Fibroblast of skin of scalp (primary cell): Measurements from ENCODE around the gene GLO1.
A peak's percentile ranks its signal among the peaks of the same experiment; 100 is the strongest.

ENCODE experiments used
- DNase-seq: peaks from one replicate; pipeline ENCODE4 v3.0.0-alpha.2; 2013

The GLO1 gene

DNA sequence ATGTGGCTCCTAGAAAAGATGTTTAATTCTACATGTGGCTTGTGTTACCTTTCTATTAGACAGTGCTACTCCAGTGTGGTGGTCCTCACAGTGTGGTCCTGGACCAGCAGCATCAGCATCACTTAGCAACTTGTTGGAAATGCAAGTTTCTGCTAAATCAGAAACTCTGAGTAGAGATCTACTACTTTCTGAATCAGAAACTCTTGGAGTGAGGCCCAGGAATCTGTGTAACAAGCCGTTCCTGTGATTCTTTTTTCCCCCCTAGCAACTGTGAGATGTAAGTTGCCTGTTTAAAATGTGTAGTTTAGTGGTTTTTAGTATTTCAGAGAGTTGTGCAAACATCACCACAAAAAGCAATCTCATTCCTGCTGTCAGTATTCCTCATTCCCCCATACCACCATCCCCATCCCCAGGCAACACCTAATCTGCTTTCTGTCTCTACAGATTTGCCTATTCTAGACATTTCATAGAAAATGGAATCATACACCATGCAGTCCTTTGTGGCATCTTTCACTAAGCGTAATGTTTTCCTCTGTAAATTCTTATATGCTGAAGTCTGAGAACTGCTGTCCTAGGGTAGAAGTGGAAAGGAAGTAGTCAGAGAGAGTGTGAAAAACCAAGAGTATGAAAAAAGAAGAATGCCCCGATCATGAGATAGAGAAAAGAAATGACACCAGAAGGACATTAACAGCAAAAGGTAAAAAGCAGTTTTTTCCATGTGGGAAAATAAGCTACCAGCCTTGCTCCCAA lies 44.4 kb downstream of the GLO1 start:
- no peak for DNase-seq

DNA sequence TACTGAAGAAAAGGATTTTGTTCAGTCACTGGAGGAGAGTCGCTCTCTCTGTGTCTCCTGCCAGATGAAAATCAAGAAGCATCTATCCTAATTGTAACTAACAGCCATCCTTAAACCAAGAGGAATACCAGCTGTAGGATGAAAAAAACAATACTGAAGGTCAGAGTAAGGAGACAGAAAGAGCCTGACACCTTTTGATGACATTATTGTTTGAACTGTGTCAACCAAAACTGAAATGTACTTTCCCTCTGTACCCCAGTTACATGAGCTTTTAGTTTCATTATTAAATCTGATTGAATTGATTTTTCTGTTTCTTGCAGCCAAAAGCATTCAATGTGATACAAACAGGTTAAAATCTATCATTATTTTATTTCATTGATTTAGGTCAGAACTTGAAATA lies 46.0 kb downstream of the GLO1 start:
- DNase-seq: no peak

DNA sequence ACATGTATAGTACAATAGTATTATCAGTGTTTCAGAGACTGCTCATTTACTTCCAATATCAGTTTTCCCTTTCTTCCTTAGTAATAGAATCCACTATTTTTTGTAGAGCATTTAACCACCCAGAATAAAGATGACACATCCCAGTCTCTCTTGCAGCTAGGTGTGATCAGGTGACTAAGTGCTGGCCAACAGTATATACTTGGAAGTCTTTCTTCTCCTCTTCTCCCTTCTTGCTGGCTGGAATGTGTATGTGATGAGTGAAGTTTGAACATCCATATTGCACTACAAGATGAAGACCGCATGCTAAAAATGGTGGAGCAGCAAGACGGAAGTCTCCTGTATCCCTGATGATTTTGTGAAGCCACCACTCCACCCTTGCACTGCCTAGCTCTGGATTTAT lies 48.7 kb downstream of the GLO1 start:
- DNase-seq: no peak

DNA sequence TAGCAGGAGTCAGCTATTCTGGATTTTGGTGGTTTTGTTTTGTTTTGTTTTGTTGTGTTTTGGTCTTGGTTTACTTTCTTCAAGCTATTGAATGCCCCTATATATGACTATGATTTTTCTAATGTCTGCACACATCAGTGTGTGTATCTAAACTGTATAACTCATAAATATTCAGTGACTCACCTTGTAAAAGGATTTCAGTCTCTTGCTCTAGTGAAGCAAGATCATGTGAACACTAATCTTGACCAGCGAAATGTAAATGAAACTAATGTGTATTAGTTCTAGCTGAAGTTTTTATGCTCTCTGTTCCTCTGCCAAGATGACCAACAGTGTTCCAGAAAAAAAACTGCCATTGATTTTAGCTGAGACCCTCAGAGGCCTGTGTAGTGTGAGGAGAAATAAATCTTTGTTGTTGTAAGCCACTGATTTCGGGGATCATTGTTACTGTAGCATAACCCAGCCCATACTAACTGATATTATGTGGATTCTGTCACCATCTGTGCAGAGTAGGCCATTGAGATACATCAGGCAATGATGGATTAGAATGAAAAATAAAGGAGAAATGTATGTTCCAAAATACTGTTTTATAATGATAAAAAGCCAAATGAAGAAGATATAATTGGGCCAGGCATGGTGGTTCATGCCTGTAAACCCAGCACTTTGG lies 51.7 kb downstream of the GLO1 start:
- DNase-seq: no peak

DNA sequence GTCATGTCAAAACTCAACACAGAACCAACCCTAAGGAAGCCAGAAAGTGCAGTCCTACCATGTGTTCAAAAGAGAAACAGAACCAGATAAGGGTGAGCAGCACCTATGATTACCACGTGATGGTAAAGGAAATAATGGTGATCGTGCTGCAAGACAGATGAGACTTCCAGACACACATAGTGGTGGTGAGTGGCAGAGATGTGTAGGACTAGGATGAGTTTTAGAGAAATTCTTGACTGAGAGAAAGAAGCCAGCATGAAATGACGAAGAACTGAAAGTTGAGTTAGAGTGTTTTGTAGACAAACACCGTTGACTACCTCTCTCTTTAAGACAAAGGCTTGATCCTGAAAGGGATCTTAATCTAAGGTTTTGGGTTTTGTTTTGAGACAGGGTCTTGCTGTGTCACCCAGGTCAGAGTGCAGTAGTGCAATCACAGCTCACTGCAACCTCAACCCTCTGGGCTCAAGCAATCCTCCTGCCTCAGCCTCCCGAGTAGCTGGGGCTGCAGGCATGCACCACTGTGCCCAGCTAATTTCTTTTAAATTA lies 52.7 kb downstream of the GLO1 start:
- no peak for DNase-seq

DNA sequence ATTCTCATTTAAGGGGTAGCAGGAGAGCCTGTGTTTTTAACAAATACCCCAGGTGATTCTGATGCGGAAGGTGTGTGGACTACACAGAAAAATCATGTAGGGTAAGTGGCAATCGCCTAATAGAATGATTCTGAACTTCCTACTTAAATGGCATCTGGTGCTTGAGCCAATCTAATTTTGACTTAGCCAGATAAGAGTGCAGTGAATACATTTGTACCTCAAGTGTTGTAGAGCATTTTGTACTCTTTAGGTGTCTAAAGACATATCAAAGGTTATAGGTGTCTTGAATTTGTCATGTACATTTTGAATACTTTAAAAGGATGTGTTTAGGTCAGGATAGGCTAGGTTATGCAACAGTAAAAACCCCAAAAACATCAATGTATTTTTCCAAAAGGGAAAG lies 53.2 kb downstream of the GLO1 start:
- DNase-seq: no peak

DNA sequence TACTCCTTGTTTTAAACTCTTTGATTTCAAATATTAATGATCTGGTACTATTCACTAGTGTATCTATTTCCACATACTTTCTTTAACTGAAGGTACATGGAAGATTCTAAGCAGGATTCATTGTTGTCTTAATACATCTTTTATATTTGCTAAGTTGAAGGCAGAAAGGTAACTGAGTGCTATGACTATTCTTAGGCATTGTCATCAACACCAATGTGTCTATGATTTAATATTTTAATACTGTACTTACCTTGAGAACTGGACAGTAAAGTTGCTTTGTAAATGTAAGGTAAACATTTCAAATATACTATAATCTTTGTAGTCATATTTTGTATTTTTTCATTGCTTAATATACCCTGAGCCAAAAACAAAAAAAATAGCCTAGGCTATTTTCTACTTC lies 54.3 kb downstream of the GLO1 start:
- DNase-seq: no peak

DNA sequence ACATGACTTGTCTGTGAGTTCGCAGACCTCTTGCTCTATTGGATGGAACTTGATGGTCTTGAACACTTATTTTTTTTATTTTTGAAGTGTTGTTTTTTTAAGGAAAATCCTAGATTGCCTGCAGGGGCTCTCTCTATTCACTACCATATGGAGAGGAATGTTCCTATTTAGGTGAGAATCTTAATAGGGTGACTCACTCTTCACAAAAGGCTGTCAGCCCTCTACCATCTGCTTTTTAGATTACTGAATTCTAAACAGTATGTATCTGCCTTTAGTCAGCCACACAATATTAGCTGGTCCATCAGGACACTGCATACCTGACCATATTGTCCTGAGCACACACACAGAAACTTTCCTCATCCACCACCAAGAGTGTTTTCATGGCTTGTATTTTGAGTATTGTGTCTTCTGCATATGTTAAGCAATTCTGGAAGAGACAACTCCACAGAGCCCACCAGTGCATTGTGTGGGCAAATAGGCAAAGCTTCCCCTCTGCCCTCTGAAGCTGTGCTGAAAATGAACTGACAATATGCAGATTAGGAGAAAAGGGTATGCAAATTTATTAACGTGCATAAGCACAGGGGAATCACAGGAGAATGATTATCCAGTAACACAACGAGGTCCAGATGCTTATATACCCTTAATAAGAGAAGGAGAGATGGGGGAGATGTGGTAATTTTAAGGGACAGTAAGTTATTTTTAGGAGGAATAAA lies 56.6 kb downstream of the GLO1 start:
- DNase-seq: peak; percentile 10

DNA sequence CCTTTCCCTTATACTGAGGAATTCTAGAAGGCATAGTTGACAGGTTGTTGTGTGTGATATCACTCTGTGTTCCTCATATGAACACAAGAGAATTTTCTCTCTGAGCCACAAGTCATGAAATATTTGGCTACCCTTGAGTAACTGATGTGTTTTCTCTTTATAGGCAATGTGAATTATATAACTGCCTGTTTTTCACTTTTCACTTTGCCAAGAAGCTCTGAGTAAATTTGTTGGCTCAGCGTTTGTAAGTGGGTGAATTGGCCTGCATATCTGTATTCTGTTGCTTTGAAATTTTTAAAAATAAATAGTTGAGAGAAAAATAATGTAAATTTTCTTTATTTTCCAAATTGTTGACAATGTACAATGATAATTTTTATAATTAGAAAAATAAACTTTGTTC lies 58.0 kb downstream of the GLO1 start:
- no peak for DNase-seq

DNA sequence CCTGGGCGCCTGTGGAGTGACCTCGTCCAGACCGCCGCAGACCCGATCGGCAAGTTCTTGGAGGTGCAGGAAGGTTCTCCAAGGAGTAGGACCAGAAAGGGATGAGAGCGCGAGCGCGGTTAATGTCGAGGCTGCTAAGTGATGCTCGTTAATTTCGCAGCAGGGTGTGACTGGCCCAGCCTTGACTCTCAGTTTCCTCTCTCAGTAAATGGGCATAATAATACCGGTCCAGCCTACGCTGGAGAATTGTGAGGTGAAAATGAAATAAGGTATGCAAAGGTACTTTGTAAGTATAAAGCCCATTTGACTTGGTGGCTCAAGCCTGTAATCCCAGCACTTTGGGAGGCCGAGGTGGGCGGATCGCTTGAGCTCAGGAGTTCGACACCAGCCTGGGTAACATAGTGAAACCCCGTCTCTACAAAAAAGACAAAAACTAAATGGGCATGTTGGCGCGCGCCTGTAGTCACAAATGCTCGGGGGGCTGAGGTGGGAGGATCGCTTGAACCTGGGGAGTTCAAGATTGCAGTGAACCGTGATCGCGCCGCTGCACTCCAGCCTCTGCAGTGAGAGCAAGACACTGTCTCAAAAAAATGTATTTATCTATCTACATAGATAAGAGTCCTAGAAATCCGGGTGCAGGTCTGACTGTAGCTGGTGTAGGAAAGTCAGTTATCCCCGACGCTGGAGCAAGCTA lies 62.6 kb downstream of the GLO1 start:
- DNase-seq: no peak

DNA sequence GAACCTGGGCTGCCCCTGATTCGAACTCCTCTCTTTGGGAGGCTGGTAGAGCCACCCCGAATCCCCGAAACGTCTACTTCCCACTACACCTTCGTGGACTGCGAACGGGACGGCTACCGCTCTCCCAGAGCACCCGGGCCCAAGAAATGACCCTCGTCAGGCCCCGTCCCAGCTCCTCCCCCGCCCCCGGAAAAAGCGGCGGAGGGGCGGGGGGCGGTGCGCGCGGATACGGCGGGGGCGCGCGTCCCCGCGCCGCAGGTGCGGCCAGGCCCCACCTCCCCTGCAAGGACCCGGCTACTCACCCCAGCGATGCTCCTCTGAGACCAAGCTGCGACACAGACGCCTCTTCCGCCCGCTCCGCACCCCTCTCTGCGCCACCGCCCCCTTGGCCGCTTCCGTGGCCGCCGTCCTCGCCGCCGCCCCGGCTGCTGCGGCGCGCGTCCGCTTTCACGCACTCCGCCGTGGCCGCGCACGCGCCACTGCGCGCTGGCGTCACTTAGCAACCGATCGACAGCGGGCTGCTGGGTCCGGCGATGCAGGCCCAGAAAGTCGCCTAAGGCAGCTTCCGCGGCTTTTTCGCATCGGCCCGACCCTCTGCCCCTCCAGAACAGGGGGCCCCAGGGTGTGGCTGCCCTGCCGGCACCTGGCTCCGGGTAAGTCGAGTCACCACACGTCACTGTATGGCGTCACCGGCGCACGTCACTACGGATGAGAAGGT lies 63.3 kb downstream of the GLO1 start, which contains the start of gene BTBD9:
TSS of gene BTBD9 (minus strand) at position 432 of the 718 bp plus-strand sequence.
- peak; percentile 83 for DNase-seq

DNA sequence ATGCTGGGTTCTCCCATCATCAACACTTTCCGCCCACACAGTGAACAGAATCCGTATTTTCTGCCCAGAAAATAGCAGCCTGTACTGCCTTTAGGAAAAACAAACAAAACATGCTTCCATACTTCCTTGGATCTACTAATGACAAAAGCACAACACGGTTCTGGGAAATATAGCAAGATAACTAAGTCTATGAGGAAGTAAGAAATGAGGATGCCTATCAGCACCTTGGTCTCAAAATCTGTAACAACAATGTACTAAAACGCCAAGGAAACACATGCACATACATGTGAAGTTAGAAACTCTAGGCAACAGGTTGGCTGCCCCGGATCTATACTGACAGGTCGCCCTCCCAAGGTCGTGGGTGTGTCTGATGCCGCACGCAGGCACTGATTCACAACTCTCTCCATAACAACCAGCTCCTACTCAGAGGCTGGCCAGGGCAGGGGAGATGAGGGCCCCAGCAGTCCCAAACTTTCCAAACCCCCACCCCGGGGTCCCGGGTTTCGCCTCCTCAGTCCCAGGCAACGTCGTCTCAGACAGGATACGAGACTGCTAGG lies 63.9 kb downstream of the GLO1 start:
- peak; percentile 29 for DNase-seq

DNA sequence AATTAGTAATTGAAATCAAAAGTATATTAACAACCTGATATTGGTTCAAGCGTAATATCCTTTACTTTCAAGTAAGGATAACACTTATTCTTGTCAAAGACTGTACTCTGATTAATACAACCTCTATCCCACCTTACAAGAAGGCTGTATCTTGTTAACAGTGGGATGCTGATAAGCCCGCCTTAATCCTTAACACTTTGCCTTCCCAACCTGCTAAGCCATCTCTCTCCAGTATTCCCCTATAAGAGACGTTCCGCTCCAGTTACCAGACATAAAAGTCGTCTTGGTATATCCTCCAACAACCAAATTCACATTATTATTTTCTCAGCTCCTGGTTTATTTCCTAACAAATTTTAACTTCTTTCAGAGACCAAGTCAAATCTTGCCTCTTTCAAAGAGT lies 65.2 kb downstream of the GLO1 start:
- no peak for DNase-seq

DNA sequence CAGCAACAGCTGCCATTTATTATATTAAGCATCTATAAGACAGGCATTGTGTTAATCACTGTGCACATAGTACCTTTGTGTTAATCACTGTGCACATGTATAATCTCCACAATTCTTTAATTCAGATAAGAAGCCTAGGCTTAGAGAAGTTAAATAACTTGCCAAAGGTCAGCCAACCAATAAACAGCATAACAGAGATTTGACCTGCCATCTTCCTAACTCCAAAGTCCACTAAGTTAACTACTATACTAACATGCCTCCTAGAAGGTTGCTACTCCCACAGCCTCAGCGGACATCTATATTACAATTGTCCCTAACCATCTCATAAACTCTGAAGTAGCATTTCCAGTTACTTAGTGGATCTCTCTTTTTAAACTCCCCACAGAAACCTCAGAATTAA lies 66.9 kb downstream of the GLO1 start:
- DNase-seq: no peak

DNA sequence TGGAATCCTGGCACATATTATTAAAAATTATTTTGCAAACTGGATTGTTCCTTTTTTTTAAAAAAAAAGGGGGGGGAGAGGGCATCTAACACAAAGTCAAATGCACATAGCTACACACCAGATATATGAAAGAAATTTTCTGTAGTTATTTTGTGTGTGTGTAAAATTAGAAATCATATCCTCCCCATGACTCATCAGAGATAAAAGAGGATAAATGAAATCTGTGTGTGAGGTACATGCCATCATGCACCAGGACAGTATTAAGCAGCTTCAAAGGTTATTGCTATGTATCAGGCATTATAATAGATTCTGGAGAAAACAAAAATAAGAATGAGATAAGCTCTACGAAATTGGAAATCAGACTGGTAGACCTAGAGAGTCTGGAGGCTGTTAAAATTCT lies 68.4 kb downstream of the GLO1 start:
- DNase-seq: no peak

DNA sequence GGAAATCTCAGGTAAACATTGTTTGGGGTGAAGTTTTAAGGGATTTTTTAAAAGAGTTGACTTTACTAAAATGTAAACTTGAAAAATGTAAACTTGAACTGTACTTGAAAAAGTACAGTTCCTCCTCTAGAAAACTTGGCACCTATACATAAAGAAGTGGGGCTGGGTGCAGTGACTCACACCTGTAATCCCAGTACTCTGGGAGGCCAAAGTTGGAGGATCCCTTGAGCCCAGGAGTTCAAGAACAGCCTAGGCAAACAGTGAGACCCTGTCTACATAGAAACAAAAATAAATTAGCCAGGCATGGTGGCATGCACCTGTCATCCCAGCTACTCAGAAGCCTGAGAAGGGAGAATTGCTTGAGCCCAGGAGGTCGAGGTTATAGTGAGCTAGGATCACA lies 70.5 kb downstream of the GLO1 start:
- DNase-seq: no peak

DNA sequence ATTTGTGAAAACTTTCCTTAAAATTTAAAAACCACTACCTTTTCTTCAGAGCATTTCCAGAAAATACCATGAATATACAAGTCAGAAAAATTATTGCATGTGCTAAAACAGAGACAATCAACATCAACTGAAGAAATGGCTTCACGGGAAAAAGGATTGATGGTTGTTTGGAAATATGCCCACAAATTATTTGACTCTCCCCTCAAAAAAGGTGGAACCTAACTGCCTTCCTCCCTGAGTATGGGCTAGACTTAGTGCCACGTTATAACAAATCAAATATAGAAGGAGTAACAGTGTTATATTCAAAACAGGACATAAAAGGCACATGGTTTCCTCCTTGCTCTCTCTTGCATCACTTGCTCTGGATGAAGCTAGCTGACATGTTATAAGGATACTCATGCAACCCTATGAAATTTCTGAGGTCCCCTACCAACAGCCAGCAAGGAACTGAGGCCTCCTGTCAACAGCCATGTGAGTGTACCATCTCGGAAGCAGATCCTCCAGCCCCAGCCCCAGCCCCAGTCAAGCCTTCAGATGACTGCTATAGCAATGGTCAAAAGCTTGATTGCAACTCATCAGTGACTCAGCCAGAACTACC lies 71.7 kb downstream of the GLO1 start:
- DNase-seq: peak; percentile 27
